ENCODE measurements around the gene RFX3.

GRCh38 chr9:3261484-3261883 is 264.3 kb downstream of the RFX3 start:
- TF ChIP-seq CTCF (IDR thresholded peaks at IDR 0.05) (no peak), EP300 (IDR thresholded peaks at IDR 0.05) (no peak), POLR2A (IDR thresholded peaks at IDR 0.05) (no peak)
